ENCODE measurements around the gene ACBD4. TPM values are rescaled to one million over a fixed set of nuclear protein-coding genes. Genes with fewer than 3 reads are reported as not detected.

ACBD4 gene
- total RNA-seq, 2 donors from 2014 or later, result 8.3 to 14.8 TPM

DNA sequence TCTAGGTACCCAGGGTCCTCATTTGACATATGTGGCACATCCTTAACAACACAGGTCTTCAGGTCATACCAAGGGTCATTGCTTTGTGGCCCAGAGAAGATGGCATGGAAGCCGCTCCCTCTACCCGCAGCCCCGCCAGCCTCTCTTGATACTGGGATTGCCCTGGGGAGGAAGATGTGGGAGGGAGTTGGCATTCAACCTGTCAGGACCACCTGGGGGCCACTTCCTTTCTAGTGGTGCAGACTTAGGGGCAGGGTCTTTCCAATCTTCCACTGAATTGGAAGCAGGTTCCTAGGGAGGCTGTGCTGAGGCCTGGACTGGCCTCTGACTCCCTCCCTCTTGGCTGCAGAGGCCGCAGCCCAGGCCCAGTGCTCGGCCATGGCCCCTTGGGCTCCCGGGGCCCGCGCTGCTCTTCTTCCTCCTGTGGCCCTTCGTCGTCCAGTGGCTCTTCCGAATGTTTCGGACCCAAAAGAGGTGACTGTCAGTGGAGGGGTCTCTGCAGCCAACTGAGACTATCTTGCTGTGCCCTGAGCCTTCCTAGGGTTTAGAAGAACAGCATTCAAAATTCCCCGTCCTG lies 7.7 kb downstream of the ACBD4 start:
- Mint-ChIP-seq H3K36me3 (peaks cover 4% of the 10 kb centered on the region), H3K4me1 (ENCODE audit: low read depth in 2 of 2) (peaks cover 23 to 24% of the 10 kb centered on the region in 2 donors), H3K4me3 (no peak overlapping the region), H3K27ac (peak overlapping the region in 1 of 2 donors; percentile 67), H3K27me3 (no peaks in the 10 kb centered on the region), H3K9me3 (no peaks in the 10 kb centered on the region)
- ATAC-seq, result no peak
- DNase-seq (ENCODE audit: low spot score), result no peak

DNA sequence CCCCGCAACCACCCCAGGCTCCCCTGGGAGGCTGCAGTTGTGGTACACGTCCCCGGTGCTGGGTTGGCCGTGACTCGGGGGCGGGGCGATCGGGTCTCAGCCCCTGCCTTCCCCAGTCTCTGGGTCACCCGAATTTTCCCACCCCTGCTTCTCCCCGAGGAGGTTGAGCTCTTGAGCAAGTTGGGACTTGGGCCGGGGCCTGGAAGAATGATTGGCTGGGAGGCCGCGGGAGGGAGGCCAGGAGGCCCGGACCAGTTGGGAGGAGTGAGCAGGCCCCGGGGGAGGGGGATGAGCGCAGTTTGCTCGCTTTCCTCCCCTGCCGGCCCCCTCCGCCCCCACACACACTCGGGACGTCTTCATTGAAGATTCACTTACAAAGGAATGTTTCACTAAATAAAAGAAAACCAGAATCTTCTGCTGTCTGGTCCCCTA lies 8.3 kb downstream of the ACBD4 start:
- H3K27ac Mint-ChIP-seq, result peak overlapping the region in 1 of 2 donors; percentile 67
- ATAC-seq (no peak), DNase-seq (ENCODE audit: low spot score) (peak; percentile 64)
- H3K9me3 Mint-ChIP-seq, result no peaks in the 10 kb centered on the region
- H3K27me3 Mint-ChIP-seq, result no peaks in the 10 kb centered on the region
- H3K4me3 Mint-ChIP-seq, result peak overlapping the region; percentile 41
- peaks cover 4% of the 10 kb centered on the region for H3K36me3 Mint-ChIP-seq
- H3K4me1 Mint-ChIP-seq (ENCODE audit: low read depth in 2 of 2), result peaks cover 29% of the 10 kb centered on the region in 2 donors

DNA sequence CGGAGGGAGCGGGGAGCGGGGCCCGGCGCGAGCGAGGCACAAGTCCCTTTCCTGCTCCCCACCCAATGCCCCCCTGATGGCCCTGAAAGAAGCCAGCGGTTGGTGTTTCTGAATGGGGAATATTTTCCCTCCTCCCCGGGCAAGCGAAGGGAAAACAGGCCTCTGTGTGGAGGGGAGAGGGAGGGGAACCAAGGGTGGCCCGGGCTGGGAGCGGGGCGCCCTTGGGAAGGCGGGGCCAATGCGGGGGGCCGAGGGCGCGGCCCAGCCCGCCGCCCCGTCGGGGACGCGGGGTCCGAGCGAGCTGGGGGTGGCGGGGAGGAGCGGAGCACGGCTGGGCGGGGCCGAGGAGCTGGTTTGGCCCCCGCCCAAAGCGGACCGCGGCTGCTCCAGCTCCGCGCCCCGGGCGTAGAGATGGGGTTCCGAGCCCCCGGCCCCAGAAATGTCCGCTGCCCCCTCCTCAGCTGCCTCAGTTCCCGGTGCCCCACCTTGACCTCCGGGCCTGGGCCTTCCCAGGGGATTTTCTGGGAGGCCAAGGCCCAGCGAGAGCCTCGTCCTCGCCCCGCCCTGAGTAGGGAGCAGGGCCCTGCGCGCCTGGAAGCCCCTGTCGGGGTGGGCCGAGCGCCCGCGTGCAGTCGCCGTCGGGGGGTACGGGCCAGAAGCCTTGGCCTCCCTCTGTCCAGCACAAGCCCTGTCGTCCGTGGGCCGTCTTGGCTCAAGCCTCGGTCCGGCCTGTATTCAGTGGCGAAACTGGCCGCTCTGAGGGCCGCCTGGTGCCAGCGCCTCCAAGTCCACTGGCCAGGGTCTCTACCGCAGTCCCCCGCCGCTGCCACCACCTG lies 8.9 kb downstream of the ACBD4 start:
- Mint-ChIP-seq H3K4me1 (ENCODE audit: low read depth in 2 of 2) (peaks cover 34 to 35% of the 10 kb centered on the region in 2 donors), H3K27me3 (no peaks in the 10 kb centered on the region), H3K9me3 (no peaks in the 10 kb centered on the region), H3K4me3 (peak overlapping the region; percentile 41), H3K27ac (peak overlapping the region in 1 of 2 donors; percentile 67), H3K36me3 (peaks cover 4% of the 10 kb centered on the region)
- DNase-seq (ENCODE audit: low spot score) (peak; percentile 61), ATAC-seq (no peak)

DNA sequence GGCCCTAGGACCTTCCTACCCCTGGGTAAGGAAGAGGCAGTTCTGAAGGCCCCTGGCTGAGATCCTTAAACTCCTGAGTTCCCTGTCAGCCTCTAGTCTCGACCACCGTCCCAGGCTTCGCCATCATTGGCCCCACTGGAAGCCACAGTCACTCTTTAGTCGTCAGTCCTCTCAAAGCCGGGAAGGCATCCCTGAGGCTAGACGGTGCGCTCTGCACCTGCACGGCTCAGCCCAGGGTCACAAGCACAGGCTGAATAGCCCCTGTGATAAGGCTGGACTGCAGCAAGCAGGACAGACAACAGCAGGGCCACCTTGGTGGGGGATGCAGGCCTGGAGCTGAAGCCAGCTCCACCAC lies 9.5 kb downstream of the ACBD4 start:
- peaks cover 36 to 40% of the 10 kb centered on the region in 2 donors for H3K4me1 Mint-ChIP-seq (ENCODE audit: low read depth in 2 of 2)
- H3K27me3 Mint-ChIP-seq, result no peaks in the 10 kb centered on the region
- no peaks in the 10 kb centered on the region for H3K9me3 Mint-ChIP-seq
- no peak for ATAC-seq
- H3K4me3 Mint-ChIP-seq, result peak overlapping the region; percentile 29
- no peak for DNase-seq (ENCODE audit: low spot score)
- peaks cover 4% of the 10 kb centered on the region for H3K36me3 Mint-ChIP-seq
- no peak overlapping the region for H3K27ac Mint-ChIP-seq

GRCh38 chr17:45146166-45146565 lies 10.7 kb downstream of the ACBD4 start:
- Mint-ChIP-seq H3K4me3 (peak overlapping the region; percentile 97), H3K36me3 (peaks cover 4% of the 10 kb centered on the region), H3K27me3 (no peaks in the 10 kb centered on the region), H3K9me3 (no peaks in the 10 kb centered on the region), H3K4me1 (ENCODE audit: low read depth in 2 of 2) (peaks cover 37 to 44% of the 10 kb centered on the region in 2 donors), H3K27ac (peak overlapping the region; percentile 100)
- DNase-seq (ENCODE audit: low spot score) (no peak), ATAC-seq (no peak)

- no peak for ATAC-seq
- Mint-ChIP-seq H3K4me3 (peak overlapping the region; percentile 97), H3K4me1 (ENCODE audit: low read depth in 2 of 2) (peaks cover 38 to 48% of the 10 kb centered on the region in 2 donors), H3K9me3 (no peaks in the 10 kb centered on the region), H3K36me3 (peaks cover 4% of the 10 kb centered on the region), H3K27me3 (no peaks in the 10 kb centered on the region), H3K27ac (peak overlapping the region; percentile 100)
- no peak for DNase-seq (ENCODE audit: low spot score)
These were observed 11.1 kb downstream of the ACBD4 start for GRCh38 chr17:45146592-45146889.

- Mint-ChIP-seq H3K36me3 (peaks cover 4% of the 10 kb centered on the region), H3K9me3 (no peaks in the 10 kb centered on the region), H3K27ac (peak overlapping the region; percentile 100), H3K4me1 (ENCODE audit: low read depth in 2 of 2) (peaks cover 41 to 51% of the 10 kb centered on the region in 2 donors), H3K27me3 (no peaks in the 10 kb centered on the region), H3K4me3 (peak overlapping the region; percentile 97)
- ATAC-seq, result peak; percentile 1 to 4
- DNase-seq (ENCODE audit: low spot score), result no peak
These were observed 11.5 kb downstream of the ACBD4 start for GRCh38 chr17:45146890-45147580.

DNA sequence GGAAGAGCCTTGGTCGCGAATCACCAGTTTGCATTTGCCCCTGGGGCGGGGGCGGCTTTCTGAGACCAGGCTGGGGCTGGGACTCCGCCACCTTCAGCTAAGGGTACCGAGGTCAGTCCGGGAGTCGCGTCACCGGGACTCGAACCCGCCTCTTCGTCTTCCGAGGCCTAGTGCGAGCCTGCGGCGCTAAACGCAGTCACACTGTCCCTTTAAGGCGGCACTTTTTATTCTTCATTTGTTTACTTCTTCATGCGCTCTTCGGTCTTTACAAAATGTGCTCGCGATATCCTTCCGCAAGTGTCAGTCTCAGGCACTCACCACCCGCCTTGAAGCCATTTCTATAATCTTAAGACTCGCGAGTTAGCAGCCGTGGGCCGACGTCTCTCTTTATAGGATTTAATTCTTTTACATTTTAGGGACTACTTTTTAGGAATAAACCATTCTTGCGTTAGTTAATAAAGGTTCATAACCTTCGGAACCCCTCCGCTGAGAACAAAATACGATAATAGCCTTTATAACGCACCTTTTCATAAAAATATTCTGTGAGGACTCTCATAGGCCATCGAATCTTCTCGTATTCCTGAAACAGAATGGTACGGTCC lies 12.2 kb downstream of the ACBD4 start:
- Mint-ChIP-seq H3K27me3 (no peaks in the 10 kb centered on the region), H3K4me1 (ENCODE audit: low read depth in 2 of 2) (peaks cover 41 to 51% of the 10 kb centered on the region in 2 donors), H3K36me3 (peaks cover 4% of the 10 kb centered on the region), H3K4me3 (peak overlapping the region; percentile 97), H3K27ac (peak overlapping the region; percentile 100), H3K9me3 (no peaks in the 10 kb centered on the region)
- ATAC-seq (peak; percentile 53), DNase-seq (ENCODE audit: low spot score) (peak; percentile 86)

GRCh38 chr17:45148183-45149036 lies 12.9 kb downstream of the ACBD4 start, which contains the start of gene HEXIM1:
Gene HEXIM1, plus strand, starts transcription at chr17:45148475. Its CDS starts 716 bp downstream, at chr17:45149191.
- peak within 1 kb of the TSS; percentile 100 for H3K27ac Mint-ChIP-seq
- no peaks in the 10 kb centered on the region for H3K9me3 Mint-ChIP-seq
- peak; percentile 90 to 91 for ATAC-seq
- peaks cover 4% of the 10 kb centered on the region for H3K36me3 Mint-ChIP-seq
- H3K4me3 Mint-ChIP-seq, result peak within 1 kb of the TSS; percentile 97
- H3K27me3 Mint-ChIP-seq, result no peaks in the 10 kb centered on the region
- peak; percentile 99 for DNase-seq (ENCODE audit: low spot score)
- peaks cover 41 to 48% of the 10 kb centered on the region in 2 donors for H3K4me1 Mint-ChIP-seq (ENCODE audit: low read depth in 2 of 2)

DNA sequence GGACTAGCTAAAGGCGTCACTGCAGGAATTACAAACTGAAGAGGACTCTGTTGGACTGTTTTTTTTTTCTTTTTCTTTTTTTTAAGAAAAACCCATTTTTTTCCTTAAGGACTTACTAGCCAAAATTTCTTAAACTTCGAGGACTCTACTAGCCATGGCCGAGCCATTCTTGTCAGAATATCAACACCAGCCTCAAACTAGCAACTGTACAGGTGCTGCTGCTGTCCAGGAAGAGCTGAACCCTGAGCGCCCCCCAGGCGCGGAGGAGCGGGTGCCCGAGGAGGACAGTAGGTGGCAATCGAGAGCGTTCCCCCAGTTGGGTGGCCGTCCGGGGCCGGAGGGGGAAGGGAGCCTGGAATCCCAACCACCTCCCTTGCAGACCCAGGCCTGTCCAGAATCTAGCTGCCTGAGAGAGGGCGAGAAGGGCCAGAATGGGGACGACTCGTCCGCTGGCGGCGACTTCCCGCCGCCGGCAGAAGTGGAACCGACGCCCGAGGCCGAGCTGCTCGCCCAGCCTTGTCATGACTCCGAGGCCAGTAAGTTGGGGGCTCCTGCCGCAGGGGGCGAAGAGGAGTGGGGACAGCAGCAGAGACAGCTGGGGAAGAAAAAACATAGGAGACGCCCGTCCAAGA lies 13.7 kb downstream of the ACBD4 start:
- peak; percentile 82 for DNase-seq (ENCODE audit: low spot score)
- peak; percentile 45 to 50 for ATAC-seq
- Mint-ChIP-seq H3K9me3 (no peaks in the 10 kb centered on the region), H3K36me3 (peaks cover 4% of the 10 kb centered on the region), H3K27me3 (no peaks in the 10 kb centered on the region), H3K4me1 (ENCODE audit: low read depth in 2 of 2) (peaks cover 41 to 48% of the 10 kb centered on the region in 2 donors), H3K27ac (peak overlapping the region; percentile 100), H3K4me3 (peak overlapping the region; percentile 97)

- peaks cover 41 to 47% of the 10 kb centered on the region in 2 donors for H3K4me1 Mint-ChIP-seq (ENCODE audit: low read depth in 2 of 2)
- DNase-seq (ENCODE audit: low spot score), result peak; percentile 61
- peaks cover 4% of the 10 kb centered on the region for H3K36me3 Mint-ChIP-seq
- ATAC-seq, result no peak
- peak overlapping the region; percentile 97 for H3K4me3 Mint-ChIP-seq
- H3K27me3 Mint-ChIP-seq, result no peaks in the 10 kb centered on the region
- H3K9me3 Mint-ChIP-seq, result no peaks in the 10 kb centered on the region
- peak overlapping the region; percentile 100 for H3K27ac Mint-ChIP-seq
These were observed 14.5 kb downstream of the ACBD4 start for GRCh38 chr17:45149669-45150664.

Measured in natural killer cell treated with Interleukin-12 subunit alpha and Interleukin-12 subunit beta and Interleukin-15 and Interleukin-18, amount 100 ng/mL, for 72 hours (primary cell).